ENCODE data around the gene ESRRA.

DNA sequence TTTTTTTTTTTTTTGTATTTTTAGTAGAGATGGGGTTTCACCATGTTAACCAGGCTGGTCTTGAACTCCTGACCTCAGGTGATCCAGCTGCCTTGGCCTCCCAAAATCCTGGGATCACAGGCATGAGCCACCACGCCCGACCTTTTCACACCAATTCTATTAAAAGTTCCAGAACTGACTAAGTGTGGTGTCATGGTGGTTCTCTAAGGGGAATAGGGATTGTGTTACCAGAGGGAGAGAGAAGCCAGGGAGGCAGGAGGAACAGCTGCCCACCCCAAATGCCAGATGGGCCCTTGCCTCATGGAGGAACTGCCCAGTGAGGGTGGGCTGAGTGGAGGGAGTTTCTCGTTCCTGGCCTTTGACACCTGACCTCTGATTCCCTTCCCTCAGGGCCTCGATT lies 59.6 kb downstream of the ESRRA start:
- TF ChIP-seq, protein P1, sequence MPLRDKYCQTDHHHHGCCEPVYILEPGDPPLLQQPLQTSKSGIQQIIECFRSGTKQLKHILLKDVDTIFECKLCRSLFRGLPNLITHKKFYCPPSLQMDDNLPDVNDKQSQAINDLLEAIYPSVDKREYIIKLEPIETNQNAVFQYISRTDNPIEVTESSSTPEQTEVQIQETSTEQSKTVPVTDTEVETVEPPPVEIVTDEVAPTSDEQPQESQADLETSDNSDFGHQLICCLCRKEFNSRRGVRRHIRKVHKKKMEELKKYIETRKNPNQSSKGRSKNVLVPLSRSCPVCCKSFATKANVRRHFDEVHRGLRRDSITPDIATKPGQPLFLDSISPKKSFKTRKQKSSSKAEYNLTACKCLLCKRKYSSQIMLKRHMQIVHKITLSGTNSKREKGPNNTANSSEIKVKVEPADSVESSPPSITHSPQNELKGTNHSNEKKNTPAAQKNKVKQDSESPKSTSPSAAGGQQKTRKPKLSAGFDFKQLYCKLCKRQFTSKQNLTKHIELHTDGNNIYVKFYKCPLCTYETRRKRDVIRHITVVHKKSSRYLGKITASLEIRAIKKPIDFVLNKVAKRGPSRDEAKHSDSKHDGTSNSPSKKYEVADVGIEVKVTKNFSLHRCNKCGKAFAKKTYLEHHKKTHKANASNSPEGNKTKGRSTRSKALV (CRISPR knock-in tag; IDR thresholded peaks at IDR 0.05): no peak
- no peak for TF ChIP-seq ZNF430 (CRISPR knock-in tag; IDR thresholded peaks at IDR 0.05)
- TF ChIP-seq, protein P2, sequence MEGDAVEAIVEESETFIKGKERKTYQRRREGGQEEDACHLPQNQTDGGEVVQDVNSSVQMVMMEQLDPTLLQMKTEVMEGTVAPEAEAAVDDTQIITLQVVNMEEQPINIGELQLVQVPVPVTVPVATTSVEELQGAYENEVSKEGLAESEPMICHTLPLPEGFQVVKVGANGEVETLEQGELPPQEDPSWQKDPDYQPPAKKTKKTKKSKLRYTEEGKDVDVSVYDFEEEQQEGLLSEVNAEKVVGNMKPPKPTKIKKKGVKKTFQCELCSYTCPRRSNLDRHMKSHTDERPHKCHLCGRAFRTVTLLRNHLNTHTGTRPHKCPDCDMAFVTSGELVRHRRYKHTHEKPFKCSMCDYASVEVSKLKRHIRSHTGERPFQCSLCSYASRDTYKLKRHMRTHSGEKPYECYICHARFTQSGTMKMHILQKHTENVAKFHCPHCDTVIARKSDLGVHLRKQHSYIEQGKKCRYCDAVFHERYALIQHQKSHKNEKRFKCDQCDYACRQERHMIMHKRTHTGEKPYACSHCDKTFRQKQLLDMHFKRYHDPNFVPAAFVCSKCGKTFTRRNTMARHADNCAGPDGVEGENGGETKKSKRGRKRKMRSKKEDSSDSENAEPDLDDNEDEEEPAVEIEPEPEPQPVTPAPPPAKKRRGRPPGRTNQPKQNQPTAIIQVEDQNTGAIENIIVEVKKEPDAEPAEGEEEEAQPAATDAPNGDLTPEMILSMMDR (CRISPR knock-in tag; IDR thresholded peaks at IDR 0.05): no peak
- TF ChIP-seq, protein P3, sequence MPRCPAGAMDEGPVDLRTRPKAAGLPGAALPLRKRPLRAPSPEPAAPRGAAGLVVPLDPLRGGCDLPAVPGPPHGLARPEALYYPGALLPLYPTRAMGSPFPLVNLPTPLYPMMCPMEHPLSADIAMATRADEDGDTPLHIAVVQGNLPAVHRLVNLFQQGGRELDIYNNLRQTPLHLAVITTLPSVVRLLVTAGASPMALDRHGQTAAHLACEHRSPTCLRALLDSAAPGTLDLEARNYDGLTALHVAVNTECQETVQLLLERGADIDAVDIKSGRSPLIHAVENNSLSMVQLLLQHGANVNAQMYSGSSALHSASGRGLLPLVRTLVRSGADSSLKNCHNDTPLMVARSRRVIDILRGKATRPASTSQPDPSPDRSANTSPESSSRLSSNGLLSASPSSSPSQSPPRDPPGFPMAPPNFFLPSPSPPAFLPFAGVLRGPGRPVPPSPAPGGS (CRISPR knock-in tag; IDR thresholded peaks at IDR 0.05): no peak
- TF ChIP-seq POLR2A (IDR thresholded peaks at IDR 0.05; ENCODE audit: insufficient read depth in 1 of 2, low read depth in 2 of 2, low read length in 2 of 2): no peak
- no peak for TF ChIP-seq NBN (conservative IDR thresholded peaks at IDR 0.05)
- no peak for TF ChIP-seq ZNF598 (CRISPR knock-in tag; IDR thresholded peaks at IDR 0.05; ENCODE audit: borderline replicate concordance)
- TF ChIP-seq SIN3A (IDR thresholded peaks at IDR 0.05; ENCODE audit: borderline replicate concordance, low read depth, low read length): no peak
- no peak for TF ChIP-seq ATM (IDR thresholded peaks at IDR 0.05; ENCODE audit: borderline replicate concordance)
- TF ChIP-seq ASH2L (IDR thresholded peaks at IDR 0.05; ENCODE audit: insufficient read length, low read depth, low read length): no peak
- TF ChIP-seq, protein P4, sequence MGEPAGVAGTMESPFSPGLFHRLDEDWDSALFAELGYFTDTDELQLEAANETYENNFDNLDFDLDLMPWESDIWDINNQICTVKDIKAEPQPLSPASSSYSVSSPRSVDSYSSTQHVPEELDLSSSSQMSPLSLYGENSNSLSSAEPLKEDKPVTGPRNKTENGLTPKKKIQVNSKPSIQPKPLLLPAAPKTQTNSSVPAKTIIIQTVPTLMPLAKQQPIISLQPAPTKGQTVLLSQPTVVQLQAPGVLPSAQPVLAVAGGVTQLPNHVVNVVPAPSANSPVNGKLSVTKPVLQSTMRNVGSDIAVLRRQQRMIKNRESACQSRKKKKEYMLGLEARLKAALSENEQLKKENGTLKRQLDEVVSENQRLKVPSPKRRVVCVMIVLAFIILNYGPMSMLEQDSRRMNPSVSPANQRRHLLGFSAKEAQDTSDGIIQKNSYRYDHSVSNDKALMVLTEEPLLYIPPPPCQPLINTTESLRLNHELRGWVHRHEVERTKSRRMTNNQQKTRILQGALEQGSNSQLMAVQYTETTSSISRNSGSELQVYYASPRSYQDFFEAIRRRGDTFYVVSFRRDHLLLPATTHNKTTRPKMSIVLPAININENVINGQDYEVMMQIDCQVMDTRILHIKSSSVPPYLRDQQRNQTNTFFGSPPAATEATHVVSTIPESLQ (CRISPR knock-in tag; conservative IDR thresholded peaks at IDR 0.05): no peak
- no peak for TF ChIP-seq HHEX (CRISPR knock-in tag; IDR thresholded peaks at IDR 0.05)
- TF ChIP-seq POLR2AphosphoS5 (IDR thresholded peaks at IDR 0.05; ENCODE audit: low read depth, low read length): no peak
